ENCODE measurements around the gene OLFM1. TPM values are rescaled to one million over a fixed set of nuclear protein-coding genes. Genes with fewer than 3 reads are reported as not detected.

Gene OLFM1
- total and polyA plus RNA-seq, 4 donors, result 2.0 to 5.9 (median 4.4) TPM

- no peak overlapping the region for H3K4me3 ChIP-seq (ENCODE audit: low read depth in 1 of 3, low read length in 3 of 3)
- H3K9ac ChIP-seq (ENCODE audit: low read depth in 1 of 2, low read length in 2 of 2), result no peak overlapping the region
- H3K36me3 ChIP-seq (ENCODE audit: control insufficient read depth in 4 of 4, insufficient read depth in 3 of 4, low read depth in 1 of 4, low read length in 3 of 4), result no peaks in the 10 kb centered on the region
- peaks cover 0 to 3% (median 0%) of the 10 kb centered on the region in 4 donors for H3K27me3 ChIP-seq (ENCODE audit: control insufficient read depth in 4 of 4, insufficient read depth in 4 of 4, low read length in 3 of 4)
- H3K4me1 ChIP-seq (ENCODE audit: control insufficient read depth in 4 of 4, insufficient read depth in 4 of 4, low read length in 3 of 4), result peaks cover 0 to under 1% (median 0%) of the 10 kb centered on the region in 4 donors
- DNase-seq (ENCODE audit: low spot score), result no peak
- H3K9me3 ChIP-seq (ENCODE audit: control insufficient read depth in 4 of 4, low read length in 3 of 4), result peaks cover 0 to 4% (median under 1%) of the 10 kb centered on the region in 4 donors
- WGBS, result 59% methylated on average over 9 of the region's 9 CpGs
- TF ChIP-seq NR2F2 (IDR thresholded peaks at IDR 0.05), result no peak
- TF ChIP-seq, protein P1, sequence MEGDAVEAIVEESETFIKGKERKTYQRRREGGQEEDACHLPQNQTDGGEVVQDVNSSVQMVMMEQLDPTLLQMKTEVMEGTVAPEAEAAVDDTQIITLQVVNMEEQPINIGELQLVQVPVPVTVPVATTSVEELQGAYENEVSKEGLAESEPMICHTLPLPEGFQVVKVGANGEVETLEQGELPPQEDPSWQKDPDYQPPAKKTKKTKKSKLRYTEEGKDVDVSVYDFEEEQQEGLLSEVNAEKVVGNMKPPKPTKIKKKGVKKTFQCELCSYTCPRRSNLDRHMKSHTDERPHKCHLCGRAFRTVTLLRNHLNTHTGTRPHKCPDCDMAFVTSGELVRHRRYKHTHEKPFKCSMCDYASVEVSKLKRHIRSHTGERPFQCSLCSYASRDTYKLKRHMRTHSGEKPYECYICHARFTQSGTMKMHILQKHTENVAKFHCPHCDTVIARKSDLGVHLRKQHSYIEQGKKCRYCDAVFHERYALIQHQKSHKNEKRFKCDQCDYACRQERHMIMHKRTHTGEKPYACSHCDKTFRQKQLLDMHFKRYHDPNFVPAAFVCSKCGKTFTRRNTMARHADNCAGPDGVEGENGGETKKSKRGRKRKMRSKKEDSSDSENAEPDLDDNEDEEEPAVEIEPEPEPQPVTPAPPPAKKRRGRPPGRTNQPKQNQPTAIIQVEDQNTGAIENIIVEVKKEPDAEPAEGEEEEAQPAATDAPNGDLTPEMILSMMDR (IDR thresholded peaks at IDR 0.05; ENCODE audit: low read depth, low read length, missing input control), result no peak
- TF ChIP-seq, protein P2, sequence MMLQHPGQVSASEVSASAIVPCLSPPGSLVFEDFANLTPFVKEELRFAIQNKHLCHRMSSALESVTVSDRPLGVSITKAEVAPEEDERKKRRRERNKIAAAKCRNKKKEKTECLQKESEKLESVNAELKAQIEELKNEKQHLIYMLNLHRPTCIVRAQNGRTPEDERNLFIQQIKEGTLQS (IDR thresholded peaks at IDR 0.05), result no peak
- TF ChIP-seq YY1 (IDR thresholded peaks at IDR 0.05), result no peak
- no peak for TF ChIP-seq HNF4A (conservative IDR thresholded peaks at IDR 0.05)
- TF ChIP-seq SP1 (IDR thresholded peaks at IDR 0.05), result no peak
- no peak for TF ChIP-seq FOXA2 (IDR thresholded peaks at IDR 0.05)
- H3K27ac ChIP-seq (ENCODE audit: low read depth in 1 of 2, low read length in 2 of 2), result no peak overlapping the region
These were observed 49.0 kb downstream of the OLFM1 start for GRCh38 chr9:135136481-135136880.

- Histone ChIP-seq H3K4me1 (ENCODE audit: control insufficient read depth in 4 of 4, insufficient read depth in 4 of 4, low read length in 3 of 4) (no peaks in the 10 kb centered on the region), H3K36me3 (ENCODE audit: control insufficient read depth in 4 of 4, insufficient read depth in 3 of 4, low read depth in 1 of 4, low read length in 3 of 4) (no peaks in the 10 kb centered on the region), H3K9me3 (ENCODE audit: control insufficient read depth in 4 of 4, low read length in 3 of 4) (peaks cover 0 to 4% (median under 1%) of the 10 kb centered on the region in 4 donors), H3K4me3 (ENCODE audit: low read depth in 1 of 3, low read length in 3 of 3) (no peak overlapping the region), H3K9ac (ENCODE audit: low read depth in 1 of 2, low read length in 2 of 2) (no peak overlapping the region), H3K27ac (ENCODE audit: low read depth in 1 of 2, low read length in 2 of 2) (no peak overlapping the region), H3K27me3 (ENCODE audit: control insufficient read depth in 4 of 4, insufficient read depth in 4 of 4, low read length in 3 of 4) (peaks cover 0 to 3% (median under 1%) of the 10 kb centered on the region in 4 donors)
- DNase-seq (ENCODE audit: low spot score), result no peak
- TF ChIP-seq YY1 (IDR thresholded peaks at IDR 0.05) (no peak), RAD21 (IDR thresholded peaks at IDR 0.05) (no peak), EGR1 (IDR thresholded peaks at IDR 0.05; ENCODE audit: low read depth in 2 of 2) (no peak), FOXA2 (IDR thresholded peaks at IDR 0.05) (no peak), HNF4A (conservative IDR thresholded peaks at IDR 0.05) (no peak), TAF1 (conservative IDR thresholded peaks at IDR 0.05) (no peak), FOXA1 (IDR thresholded peaks at IDR 0.05) (no peak), SP1 (IDR thresholded peaks at IDR 0.05) (no peak)
- TF ChIP-seq, protein P2 (IDR thresholded peaks at IDR 0.05), result no peak
- TF ChIP-seq, protein P3, sequence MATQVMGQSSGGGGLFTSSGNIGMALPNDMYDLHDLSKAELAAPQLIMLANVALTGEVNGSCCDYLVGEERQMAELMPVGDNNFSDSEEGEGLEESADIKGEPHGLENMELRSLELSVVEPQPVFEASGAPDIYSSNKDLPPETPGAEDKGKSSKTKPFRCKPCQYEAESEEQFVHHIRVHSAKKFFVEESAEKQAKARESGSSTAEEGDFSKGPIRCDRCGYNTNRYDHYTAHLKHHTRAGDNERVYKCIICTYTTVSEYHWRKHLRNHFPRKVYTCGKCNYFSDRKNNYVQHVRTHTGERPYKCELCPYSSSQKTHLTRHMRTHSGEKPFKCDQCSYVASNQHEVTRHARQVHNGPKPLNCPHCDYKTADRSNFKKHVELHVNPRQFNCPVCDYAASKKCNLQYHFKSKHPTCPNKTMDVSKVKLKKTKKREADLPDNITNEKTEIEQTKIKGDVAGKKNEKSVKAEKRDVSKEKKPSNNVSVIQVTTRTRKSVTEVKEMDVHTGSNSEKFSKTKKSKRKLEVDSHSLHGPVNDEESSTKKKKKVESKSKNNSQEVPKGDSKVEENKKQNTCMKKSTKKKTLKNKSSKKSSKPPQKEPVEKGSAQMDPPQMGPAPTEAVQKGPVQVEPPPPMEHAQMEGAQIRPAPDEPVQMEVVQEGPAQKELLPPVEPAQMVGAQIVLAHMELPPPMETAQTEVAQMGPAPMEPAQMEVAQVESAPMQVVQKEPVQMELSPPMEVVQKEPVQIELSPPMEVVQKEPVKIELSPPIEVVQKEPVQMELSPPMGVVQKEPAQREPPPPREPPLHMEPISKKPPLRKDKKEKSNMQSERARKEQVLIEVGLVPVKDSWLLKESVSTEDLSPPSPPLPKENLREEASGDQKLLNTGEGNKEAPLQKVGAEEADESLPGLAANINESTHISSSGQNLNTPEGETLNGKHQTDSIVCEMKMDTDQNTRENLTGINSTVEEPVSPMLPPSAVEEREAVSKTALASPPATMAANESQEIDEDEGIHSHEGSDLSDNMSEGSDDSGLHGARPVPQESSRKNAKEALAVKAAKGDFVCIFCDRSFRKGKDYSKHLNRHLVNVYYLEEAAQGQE (IDR thresholded peaks at IDR 0.05), result no peak
- 31% methylated on average over 18 of the region's 18 CpGs for WGBS
These were observed 49.7 kb downstream of the OLFM1 start for GRCh38 chr9:135136991-135137832.

Measured in liver (tissue), 9 donors.